Gastroesophageal sphincter (tissue), 3 donors: ENCODE results near the gene PRSS3.

Experiments used
- EP300 ChIP-seq: sonication (generic); formaldehyde crosslinking; IDR thresholded peaks from one replicate; pipeline ENCODE4 v1.6.1; 2017; ENCODE audit warnings: antibody characterized with exemption, mild to moderate bottlenecking
- POLR2A ChIP-seq, 2 donors: fragments of 450-650 bp; IDR thresholded peaks; one replicate each; pipeline ENCODE4 v1.6.1; 2017; ENCODE audit warnings: antibody characterized with exemption in 2 of 2, mild to moderate bottlenecking in 2 of 2, moderate library complexity in 1 of 2
- POLR2AphosphoS5 ChIP-seq: sonication (generic); formaldehyde crosslinking; IDR thresholded peaks from one replicate; pipeline ENCODE4 v1.6.1; 2017; ENCODE audit warnings: antibody characterized with exemption
- TF ChIP-seq, protein P1 (sequence below), 4 experiments: fragments of 200-600 bp in 2 of 4; fragments of 450-650 bp in 2 of 4; sonication (generic) in 1 of 4; IDR thresholded peaks; one replicate each; pipeline ENCODE4 v1.5.1; 2017 to 2019; ENCODE audit warnings: antibody characterized with exemption in 4 of 4, mild to moderate bottlenecking in 2 of 4, moderate library complexity in 2 of 4

GRCh38 chr9:33835625-33836260, 40.4 kb downstream of the PRSS3 start:
- TF ChIP-seq, protein P1, sequence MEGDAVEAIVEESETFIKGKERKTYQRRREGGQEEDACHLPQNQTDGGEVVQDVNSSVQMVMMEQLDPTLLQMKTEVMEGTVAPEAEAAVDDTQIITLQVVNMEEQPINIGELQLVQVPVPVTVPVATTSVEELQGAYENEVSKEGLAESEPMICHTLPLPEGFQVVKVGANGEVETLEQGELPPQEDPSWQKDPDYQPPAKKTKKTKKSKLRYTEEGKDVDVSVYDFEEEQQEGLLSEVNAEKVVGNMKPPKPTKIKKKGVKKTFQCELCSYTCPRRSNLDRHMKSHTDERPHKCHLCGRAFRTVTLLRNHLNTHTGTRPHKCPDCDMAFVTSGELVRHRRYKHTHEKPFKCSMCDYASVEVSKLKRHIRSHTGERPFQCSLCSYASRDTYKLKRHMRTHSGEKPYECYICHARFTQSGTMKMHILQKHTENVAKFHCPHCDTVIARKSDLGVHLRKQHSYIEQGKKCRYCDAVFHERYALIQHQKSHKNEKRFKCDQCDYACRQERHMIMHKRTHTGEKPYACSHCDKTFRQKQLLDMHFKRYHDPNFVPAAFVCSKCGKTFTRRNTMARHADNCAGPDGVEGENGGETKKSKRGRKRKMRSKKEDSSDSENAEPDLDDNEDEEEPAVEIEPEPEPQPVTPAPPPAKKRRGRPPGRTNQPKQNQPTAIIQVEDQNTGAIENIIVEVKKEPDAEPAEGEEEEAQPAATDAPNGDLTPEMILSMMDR (IDR thresholded peaks at IDR 0.05) = no peak
- TF ChIP-seq EP300 = no peak
- no peak for TF ChIP-seq POLR2A (IDR thresholded peaks at IDR 0.05)
- no peak for TF ChIP-seq POLR2AphosphoS5
